GM18498 (cell line): Measurements from ENCODE around the gene LDLRAD4.

ENCODE experiments used
- ATAC-seq: cut with Tn5 transposase; IDR thresholded peaks from one replicate; pipeline ENCODE4 v1.9.1; 2021; ENCODE audit warnings: mild to moderate bottlenecking, moderate library complexity; ENCODE audit not compliant: unreplicated experiment

Gene LDLRAD4

DNA sequence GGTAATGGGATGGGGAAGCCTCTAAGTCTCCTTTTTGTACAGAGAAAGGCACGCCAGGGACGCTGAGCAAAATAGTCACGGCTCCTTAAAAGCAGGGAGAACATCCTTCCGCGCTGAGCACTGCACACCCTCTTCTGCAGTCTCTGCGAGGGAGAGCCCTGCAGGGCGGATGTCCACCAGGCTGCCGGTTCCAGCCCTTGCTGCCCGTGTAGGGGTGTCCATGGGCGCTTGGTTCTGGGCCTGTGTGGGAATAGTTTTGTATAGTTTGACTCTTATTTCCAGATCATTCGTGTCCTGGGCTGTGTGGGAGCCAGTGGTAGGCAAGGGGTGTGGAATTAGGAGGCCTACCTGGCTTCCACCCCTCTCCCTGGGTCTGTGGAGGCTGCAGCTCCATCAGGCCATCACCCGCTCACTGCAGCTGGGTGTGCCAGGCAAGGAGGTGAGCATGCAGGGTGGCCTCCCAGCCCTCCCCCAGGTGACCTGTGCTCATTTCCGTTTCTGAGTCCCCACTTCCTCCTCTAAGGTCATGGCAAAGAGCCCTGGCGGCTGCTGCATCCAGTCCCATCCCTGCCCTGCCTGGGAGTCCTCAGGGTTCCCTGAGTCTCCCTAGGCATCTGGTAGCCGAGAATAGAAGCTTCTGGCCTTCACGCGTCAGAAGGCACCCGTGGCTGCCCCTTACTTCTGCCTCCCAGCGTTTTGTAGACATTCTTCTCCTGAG is 202.6 kb downstream of the LDLRAD4 start:
- no peak for ATAC-seq

DNA sequence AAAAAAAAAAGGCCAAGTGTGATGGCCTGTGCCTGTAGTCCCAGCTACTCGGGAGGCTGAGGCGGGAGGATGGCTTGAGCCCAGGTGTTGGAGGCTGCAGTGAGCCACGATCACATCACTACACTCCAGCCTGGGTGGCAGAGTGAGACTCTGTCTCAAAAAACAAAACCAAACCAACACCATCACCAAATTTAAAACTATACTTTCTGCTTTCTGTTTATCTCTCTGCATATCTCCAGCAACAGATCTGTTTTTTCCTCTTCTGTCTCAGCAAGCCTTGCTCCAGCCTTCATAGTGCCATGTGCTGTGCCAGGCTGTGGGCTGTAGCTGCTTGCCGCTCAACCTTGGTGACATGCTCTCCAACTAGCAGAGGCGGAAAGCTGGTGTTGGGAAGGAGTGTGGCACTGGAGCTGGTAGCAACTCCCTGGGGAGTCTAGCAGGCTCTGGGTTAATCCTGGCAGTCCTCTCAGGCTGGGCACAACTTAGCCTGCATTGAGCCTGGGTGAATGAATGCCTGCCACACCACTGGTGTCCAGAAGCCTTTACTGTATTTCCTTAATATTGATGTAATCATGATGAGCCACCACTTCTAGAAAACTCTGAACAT is 204.1 kb downstream of the LDLRAD4 start:
- no peak for ATAC-seq

DNA sequence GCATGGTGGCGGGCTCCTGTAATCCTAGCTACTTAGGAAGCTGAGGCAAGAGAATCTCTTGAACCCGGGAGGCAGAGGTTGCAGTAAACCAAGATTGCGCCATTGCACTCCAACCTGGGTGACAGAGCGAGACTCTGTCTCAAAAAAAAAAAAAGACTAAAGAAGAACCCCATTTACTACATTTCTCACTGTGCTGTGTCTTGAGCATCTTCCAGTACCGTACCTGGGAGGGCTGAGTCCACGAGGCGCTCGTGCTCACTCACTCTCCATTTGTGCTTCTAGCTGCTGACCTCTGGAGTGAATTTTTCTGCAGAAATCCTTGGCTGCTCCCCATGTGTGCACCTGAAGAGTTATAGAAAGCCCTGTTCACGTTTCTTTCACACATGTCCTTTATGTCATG is 204.8 kb downstream of the LDLRAD4 start:
- ATAC-seq, result no peak

DNA sequence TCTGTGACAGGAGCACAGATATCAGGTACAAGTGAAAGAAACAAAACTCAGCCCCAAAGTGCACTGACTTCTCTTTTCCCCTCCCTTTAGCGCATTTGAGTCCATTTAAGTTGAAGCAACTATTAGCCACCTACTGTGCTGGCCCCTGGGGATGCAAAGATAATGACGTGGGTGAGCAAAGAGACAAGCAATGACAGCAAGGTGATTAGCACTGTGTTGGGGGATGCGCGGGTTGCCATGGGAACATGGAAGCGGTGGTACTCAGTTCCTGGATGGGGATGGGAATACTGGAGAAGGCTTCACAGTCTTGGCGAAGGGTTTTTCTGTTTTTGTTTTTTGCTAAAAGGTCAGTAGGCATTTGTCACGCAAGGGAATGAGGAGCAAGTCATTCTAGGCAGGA is 205.8 kb downstream of the LDLRAD4 start:
- no peak for ATAC-seq

DNA sequence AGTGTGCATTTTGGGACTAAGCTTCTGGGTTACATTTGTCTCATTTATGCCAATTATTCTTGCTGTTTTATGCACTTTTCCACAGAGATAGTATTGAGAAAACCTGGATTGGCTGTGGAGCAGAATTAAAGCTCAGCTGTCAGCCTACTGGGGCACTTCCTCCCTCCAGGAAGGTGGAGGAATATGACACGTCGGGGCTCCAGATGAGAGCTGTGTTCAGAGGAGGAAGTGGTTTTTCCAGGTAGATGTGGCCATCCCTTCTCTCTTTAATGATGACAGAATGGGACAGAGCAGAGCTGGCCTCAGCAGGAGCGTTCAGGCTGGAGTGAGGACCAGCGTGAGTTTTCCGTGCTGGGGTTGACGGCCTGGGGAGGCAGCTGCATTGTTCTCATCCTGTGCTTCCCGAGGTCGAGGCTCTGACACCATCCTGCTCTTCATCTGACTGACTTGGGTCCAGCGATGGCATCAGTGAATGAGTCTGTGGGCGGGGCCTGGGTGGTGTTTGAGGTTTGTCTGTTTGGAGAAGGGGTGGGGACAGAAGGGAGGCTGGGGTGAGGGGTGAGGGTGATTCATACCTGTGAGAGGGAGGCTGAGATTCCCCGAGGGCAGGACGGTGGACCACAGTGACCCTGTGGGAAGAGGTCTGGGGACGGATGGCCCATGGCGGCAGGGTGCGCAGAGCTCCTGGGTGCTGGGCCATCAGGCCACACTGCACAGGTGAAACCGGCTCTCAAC is 207.0 kb downstream of the LDLRAD4 start:
- ATAC-seq, result no peak

DNA sequence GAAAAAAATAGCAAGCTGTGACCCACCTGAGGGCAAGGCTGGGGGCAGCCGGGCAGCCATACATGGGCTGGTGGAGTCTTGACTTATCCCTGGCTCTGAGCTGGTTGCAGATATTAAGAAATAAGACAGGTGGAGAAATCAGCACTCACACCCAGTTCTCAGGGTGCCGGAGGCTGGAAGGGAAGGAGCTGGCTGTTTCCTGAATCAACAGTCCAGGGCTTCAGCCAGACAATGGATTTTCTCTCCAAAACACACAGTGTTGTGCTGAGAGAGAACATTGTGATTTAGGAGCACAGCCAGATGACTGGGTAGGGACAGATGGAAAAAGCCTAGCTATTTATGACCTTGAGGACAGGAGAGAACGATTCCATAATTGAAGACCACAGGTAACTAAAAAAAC is 208.8 kb downstream of the LDLRAD4 start:
- no peak for ATAC-seq

DNA sequence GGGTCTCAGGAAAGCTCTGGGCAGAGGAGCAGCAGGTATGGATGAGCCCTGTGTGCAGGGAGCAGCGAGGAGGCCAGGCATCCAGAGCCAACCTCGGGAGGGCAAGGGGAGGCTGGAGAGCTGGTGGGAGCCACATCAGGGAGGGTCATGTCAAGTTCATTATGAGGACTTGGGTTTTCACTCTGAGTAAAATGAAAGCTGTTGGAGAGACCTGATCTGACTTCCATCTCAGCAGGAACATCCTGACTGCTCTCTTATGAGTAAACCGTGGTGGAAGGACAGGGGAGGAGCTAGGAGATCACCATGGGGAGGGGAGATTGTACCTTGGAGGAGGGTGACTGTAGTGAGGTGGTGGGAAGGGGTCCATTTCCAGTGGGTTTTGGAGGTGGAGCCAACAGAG is 209.8 kb downstream of the LDLRAD4 start:
- no peak for ATAC-seq

DNA sequence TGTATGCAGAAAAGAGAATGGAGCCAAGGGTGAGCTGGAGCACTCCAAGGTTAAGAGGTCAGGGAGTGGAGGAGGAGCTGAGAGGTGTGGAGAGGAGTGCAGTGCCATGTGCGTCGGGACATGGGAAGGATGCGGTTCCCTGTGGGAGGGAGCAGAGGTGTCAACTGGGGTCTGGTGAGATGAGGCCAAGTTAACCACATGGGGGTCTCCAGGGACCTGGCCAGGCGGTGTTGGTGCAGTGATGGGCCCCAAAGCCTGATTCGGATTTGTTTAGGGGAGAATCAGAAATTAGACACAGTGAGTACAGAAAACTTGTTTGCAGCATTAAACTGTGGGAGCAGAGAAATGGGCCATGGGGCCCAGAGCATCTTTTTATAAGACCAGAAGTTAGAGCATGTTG is 210.5 kb downstream of the LDLRAD4 start:
- no peak for ATAC-seq

DNA sequence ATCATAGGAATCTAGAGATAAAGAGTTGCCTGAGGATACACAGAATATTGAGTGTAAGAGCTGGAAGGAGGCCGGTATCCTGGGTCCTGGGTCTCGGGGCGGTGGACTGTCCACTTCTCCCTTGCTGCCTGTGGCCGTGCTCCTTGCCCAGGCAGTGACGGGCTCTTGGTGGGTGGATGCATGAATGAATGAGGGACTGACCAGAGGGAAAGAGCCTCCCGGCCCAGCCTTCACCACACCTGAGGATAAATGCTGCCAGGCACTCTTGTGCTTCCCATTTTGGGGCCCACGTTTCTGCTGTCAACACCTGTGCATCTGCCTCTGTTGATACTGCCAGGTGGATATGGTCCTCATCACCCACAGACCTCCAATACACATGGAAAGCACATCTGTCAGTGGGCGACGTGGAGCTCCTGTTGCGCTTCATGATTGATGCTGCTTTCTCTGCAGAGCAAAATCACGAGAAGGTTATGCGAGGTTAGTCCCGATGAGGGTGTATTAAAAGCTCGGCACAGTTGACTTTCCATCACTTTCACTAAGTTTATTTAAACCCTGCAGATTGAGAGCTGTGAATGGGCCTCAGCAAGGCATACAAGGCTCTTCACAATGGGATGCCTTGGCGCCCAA is 211.4 kb downstream of the LDLRAD4 start:
- ATAC-seq, result no peak

DNA sequence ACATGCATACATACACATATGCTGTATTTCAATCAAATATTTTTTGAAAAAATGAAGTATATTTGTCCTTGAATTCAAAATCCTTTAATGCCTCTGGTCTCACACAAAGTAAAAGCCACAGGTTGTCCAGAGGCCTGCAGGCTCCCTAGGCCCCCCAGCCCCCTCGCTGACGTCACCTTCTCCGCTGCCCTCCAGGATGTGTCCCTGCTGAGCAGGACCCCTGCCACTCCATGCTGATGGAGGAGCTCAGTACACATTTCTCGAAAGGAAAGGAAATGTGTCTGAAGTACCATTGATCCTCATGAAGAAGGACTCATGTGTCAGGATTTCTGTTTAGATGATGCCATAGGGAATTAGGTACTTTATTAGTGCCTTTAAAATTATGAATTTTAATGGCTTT is 212.1 kb downstream of the LDLRAD4 start:
- ATAC-seq, result no peak

DNA sequence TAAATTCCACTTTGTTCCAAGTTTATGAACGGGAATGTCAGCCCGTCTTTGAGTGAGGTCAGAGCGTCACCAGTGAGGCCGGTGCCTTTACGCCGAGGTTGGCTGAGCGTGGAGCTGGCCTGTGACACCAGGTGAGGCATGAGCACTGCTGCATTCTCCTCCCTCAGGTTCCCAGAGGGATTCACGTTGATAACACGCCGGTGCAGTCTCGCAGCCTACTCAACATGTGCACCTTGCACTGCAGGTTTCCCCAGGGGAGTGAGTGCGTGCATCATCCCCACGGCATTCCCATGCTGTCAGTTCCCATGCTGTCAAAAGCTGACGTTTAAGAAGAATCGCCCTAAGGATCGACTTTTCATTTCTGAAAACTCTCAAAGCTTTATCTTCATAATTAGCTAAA is 213.3 kb downstream of the LDLRAD4 start:
- no peak for ATAC-seq

DNA sequence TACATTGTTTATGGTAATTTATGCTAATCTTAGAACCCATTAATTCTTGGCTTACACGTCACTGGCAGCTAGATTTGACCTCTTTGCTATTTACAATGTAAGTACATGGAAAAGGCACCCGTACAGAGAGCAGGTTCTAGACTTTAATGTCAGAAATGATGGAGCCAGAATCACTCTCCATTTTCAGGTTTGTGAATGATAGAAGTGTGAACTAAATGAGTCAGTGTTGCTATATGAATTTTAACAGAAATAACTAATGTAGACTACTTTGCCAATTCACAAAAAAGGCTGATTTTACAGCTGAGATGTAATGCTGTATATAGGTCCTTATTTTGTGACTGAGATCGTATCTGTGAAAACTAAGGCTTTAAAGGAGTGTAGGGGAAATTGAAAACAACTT is 214.6 kb downstream of the LDLRAD4 start:
- no peak for ATAC-seq

DNA sequence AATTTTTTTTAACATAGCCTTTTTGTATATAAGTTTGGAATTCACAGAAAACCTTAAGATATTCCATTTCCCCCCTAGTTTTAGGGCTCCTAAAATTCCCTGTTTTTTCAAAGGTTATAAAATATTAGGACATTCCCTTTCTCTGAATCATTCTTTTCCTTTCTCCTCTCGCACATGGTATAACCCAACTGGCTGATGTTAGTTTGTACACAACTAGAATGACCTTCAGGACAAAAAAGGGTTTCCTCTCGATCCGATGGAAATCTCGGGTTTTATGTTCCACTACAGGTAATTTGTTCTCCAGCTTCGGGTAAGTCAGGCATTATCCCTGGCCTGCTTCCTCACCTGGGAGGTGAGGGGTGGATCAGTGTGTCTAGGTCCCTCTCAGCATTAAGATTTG is 215.1 kb downstream of the LDLRAD4 start:
- ATAC-seq, result no peak

DNA sequence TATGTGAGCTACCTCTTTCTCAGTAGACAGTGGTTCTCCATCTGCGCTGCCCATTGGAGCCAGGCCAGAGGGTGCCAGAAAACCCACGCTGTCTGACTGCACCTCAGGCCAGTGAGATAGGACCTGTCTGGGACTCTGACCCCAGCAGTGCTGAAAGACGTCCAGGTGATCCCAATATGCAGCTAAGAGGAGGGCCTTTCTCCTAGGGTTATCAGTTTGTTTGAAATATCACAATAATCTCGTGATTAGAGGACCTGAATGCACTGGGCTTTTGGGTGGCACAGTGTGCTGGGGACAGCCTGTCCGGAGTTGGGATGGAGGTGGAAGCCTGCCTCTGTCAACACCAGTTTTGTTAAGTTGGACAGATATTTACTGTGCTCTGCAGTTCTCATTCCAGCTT is 216.3 kb downstream of the LDLRAD4 start:
- ATAC-seq, result no peak

DNA sequence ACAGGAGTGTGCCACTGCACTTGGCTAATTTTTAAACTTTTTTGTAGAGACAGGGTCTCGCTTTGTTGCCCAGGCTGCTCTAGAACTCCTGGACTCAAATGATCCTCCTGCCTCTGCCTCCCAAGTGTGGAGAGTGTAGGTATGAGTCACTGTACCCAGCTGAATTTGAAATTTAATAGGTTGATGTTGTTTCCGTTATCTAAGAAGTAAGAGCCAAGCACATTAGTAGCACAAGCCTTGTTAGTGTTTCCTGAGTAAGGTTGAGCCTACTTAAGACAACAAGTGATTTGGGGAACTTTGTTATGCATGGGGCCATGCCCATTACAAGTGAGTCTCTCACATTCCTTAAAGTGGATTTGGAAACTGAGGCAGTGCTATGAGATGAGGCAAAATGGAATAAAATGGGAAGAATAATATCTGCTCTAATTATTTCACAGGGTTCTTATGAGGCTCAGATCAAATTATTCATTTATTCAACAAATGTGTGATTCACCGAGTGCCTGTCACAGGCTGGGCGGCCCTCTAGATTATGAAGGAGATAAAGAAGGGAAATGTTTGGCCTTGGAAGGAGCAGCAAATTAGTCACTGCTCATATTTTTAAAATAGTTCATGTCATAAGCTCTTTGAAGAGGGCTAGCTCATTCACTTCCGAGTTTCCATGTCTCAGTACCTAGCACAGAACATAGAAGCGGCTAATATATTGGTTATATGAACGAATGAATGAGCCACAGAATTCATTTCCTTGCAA is 217.2 kb downstream of the LDLRAD4 start:
- no peak for ATAC-seq

DNA sequence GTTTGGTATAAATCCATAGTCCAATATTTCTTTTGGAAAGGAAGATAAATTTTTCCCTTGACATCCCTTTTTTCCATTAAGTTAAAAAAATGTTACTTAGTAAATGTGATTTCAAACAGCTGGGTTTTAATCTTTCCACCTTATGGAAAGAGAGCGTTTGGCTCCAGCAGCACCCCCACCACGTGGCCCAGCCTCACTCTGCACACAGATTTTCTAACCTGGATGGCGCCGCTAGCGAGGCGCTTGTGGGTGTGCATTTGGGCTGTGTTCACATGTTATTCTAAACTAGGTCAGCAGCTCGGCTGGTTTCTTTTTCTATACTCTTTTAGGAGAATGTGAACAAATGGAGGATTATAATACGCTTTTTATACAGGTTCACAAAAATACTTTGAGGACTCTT is 218.0 kb downstream of the LDLRAD4 start:
- no peak for ATAC-seq

DNA sequence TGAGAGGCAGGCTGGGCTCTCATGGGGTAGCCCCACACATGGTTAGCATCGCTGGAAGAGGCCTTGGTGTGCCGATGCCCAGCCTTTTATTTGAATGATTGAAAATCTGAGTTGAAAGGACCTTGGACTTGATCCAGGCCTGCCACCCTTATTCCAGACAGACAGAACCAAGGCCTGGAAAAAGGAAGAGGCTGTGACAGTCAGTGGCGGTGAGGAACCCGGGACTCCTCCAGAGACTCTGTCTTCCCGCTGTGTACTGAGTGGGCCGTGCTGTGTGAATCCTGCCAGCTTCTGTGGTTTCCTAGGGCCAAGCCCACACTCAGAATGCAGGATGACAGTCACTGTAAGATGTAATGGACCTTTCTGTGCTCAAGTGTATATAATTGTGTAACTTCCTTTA is 218.5 kb downstream of the LDLRAD4 start:
- no peak for ATAC-seq

DNA sequence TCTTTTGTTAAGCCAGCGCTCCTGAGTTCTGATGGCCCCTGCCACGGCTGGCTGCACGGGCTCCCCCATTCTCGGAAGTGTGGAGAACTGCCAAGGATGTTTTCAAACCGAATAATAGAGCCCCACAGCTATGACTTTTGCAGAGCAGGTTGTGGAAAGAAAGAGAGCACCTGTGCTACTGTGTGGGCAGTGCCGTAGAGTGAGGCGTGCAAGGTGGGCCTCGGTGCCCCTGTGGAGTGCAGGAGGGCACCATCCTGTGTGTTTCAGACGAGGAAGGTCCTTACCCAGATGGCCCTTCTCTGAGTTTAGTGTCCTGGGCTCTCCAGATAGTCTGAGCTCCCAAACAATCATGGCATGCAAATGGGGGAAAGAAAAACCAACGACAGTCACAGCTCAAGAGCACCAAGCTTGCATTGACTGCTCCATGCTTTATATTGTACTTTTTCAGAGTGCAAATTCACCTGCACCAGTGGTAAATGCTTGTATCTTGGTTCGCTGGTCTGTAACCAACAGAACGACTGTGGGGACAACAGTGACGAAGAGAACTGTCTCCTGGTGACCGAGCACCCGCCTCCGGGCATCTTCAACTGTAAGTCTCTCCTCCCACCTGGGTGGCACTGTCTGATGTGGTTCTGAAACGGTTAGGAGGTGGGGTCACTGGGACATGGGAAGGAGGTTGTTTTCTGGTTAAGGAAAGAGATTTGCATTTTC is 219.4 kb downstream of the LDLRAD4 start:
- no peak for ATAC-seq

DNA sequence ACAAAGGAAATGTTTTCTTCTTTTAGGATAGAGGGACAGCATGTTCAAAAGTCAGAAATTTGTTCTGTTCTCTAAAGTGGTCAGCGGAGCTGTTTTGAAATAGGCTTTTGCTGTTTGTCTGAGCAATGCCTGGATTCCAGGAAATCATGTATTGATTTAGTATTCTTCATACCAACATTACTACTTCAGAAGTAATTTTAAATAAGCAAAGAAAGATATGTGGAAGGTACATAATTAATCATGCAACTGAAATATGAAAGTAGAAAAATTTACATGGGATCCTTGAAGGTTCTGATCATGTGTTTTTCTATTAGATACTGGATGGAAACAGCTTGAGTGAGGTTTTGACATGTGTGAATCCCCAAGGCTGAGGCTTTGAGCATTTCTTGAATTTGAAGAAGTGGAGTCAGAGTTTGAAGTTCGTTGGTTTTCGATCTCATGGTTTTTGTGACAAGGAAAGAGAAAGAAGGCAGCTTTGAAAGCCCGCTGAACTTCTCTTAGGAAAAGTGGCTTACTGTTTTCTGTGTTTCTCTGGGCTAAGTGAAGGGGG is 220.0 kb downstream of the LDLRAD4 start:
- ATAC-seq, result no peak

DNA sequence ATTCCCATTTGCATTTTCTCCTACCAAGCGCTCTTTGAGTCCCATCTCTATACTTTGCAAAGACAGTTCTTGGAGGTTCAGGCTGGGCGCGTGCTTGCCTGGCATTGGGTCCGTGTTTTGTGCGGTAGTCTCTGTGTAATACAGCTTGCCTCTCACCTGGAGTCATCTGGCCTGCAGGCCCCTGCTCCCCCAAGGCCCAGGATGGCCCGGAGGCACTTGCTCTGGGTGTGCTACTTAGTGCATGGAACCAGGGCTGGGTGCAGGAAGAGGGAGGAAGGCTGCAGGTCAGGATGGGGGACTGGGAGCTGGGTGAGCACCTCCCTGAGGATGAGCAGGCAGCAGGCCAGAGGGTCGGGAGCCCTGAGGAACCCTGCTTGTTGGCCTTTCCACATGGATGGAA is 220.9 kb downstream of the LDLRAD4 start:
- no peak for ATAC-seq
